T-cell (primary cell): ENCODE data around the gene CHGA. TPM values are rescaled to one million over a fixed set of nuclear protein-coding genes. Genes with fewer than 3 reads are reported as not detected.

Source experiments
- ATAC-seq, 4 experiments: fragments of 200-7000 bp in 3 of 4; fragments of 150-1000 bp in 1 of 4; cut with Tn5 transposase; replicated peaks in 1 of 4; 1 replicate in 3 of 4; 2 replicates in 1 of 4; pipeline ENCODE4 v1.10.0; 2021; ENCODE audit warnings: moderate library complexity in 3 of 4, mild to moderate bottlenecking in 2 of 4, moderate number of reproducible peaks in 1 of 4
- CTCF ChIA-PET, 2 donors: fragments of 300-600 bp; sonication (Branson Sonifier 250); formaldehyde crosslinking; loops; one replicate each; lab custom pipeline; 2022; ENCODE audit warnings: antibody characterized with exemption in 2 of 2; lab: Charles Lee
- POLR2A ChIA-PET, 2 donors: fragments of 300-600 bp; sonication (Branson Sonifier 250); formaldehyde crosslinking; loops; one replicate each; lab custom pipeline; 2022; ENCODE audit warnings: antibody characterized with exemption in 2 of 2; lab: Charles Lee
- DNase-seq, 35 experiments: peaks; one replicate each; pipeline versions ENCODE4 v3.0.0 to v3.0.0-alpha.2; 2013 to 2023
- H3K27ac ChIP-seq: one replicate; pipeline ENCODE4 v1.5.1; 2013; ENCODE audit warnings: low read length
- H3K27me3 ChIP-seq, 2 experiments: replicated peaks in 1 of 2; 1 replicate in 1 of 2; 2 replicates in 1 of 2; pipeline versions ENCODE4 v1.6.1 to v1.7.0; 2013; ENCODE audit warnings: low read length in 1 of 2, mixed read lengths in 1 of 2; ENCODE audit not compliant: control insufficient read depth in 2 of 2, insufficient read depth in 2 of 2; ENCODE audit errors: extremely low read depth in 1 of 2
- H3K36me3 ChIP-seq, 2 donors: 1 replicate in 1 of 2; 2 replicates in 1 of 2; pipeline versions ENCODE4 v1.6.1 to v1.7.0; 2013; ENCODE audit warnings: low read length in 1 of 2; ENCODE audit not compliant: control insufficient read depth in 2 of 2, insufficient read depth in 1 of 2; ENCODE audit errors: extremely low read depth in 1 of 2
- H3K4me1 ChIP-seq, 2 experiments: 1 replicate in 1 of 2; 2 replicates in 1 of 2; pipeline versions ENCODE4 v1.6.1 to v1.7.0; 2013; ENCODE audit warnings: low read length in 2 of 2, mixed read lengths in 1 of 2; ENCODE audit not compliant: insufficient read depth in 2 of 2, control insufficient read depth in 1 of 2; ENCODE audit errors: extremely low read depth in 1 of 2
- H3K4me3 ChIP-seq, 2 donors: 1 replicate in 1 of 2; 2 replicates in 1 of 2; pipeline versions ENCODE4 v1.5.1 to v1.7.0; 2013; ENCODE audit warnings: mild to moderate bottlenecking in 2 of 2, low read length in 1 of 2, moderate library complexity in 1 of 2; ENCODE audit not compliant: control insufficient read depth in 1 of 2; ENCODE audit errors: extremely low read depth in 1 of 2
- H3K9me3 ChIP-seq: 2 replicates; pipeline ENCODE4 v1.7.0; 2013
- H3K27ac Mint-ChIP-seq, 2 donors: one replicate each; pipeline ENCODE4 v1.8.0; 2020 to 2021; ENCODE audit warnings: mild to moderate bottlenecking in 2 of 2, mixed read lengths in 2 of 2
- H3K27me3 Mint-ChIP-seq, 2 donors: one replicate each; pipeline ENCODE4 v1.8.0; 2021 to 2022; ENCODE audit warnings: mixed read lengths in 2 of 2
- H3K36me3 Mint-ChIP-seq: one replicate; pipeline ENCODE4 v1.8.0; 2021; ENCODE audit warnings: mixed read lengths
- H3K4me1 Mint-ChIP-seq, 3 donors: one replicate each; pipeline ENCODE4 v1.8.0; 2020 to 2022; ENCODE audit warnings: mixed read lengths in 3 of 3, mild to moderate bottlenecking in 1 of 3
- H3K4me3 Mint-ChIP-seq, 3 donors: one replicate each; pipeline ENCODE4 v1.8.0; 2020 to 2022; ENCODE audit warnings: mild to moderate bottlenecking in 3 of 3, mixed read lengths in 3 of 3, moderate library complexity in 3 of 3
- H3K9me3 Mint-ChIP-seq, 3 donors: one replicate each; pipeline ENCODE4 v1.8.0; 2020 to 2022; ENCODE audit warnings: mixed read lengths in 3 of 3
- WGBS: methylation state at CpG from one replicate; pipeline ENCODE4 v1.1.5; 2013; ENCODE audit warnings: missing lambda C conversion rate; ENCODE audit not compliant: insufficient coverage; 5-methylcytosine and 5-hydroxymethylcytosine counted together
- total RNA-seq, 35 experiments: library from RNA in 6 of 35; stranded (reverse) in 6 of 35; fragments of 120-200 nt in 1 of 35; gene quantifications; one replicate each; pipeline versions ENCODE4 v1.2.1 to v1.2.4 and lab custom pipeline; 2013 to 2026

The CHGA gene
- total RNA-seq, 5 donors from 2014 or later (not counting 1 experiment from before 2014, with no cell fraction given), result 0.18 TPM; not detected in 4

DNA sequence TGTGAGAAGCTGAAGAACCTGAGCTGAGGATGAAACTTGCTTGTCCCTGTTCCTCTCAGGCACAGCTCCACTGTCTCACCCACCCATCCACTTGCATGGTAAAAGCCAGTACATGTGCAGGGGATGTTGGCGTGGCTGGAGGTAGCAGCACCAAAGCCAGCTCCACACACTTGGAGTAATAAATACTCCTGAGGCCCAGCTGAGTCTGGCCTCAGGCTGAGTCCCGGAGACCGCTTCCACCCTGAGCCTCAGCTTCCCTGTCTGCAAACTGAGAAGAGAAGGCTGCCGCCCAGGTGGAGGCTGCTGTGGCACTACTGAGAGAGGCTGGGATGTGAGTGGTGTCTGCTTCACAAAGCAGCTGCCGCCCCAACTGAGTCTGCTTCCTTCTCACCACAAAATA, 19.2 kb downstream of the CHGA start:
- no peaks in the 10 kb centered on the region for H3K27me3 Mint-ChIP-seq
- ChIA-PET CTCF (no interaction called here), POLR2A (no interaction called here)
- peaks cover 19 to 30% of the 10 kb centered on the region in 2 donors for H3K36me3 ChIP-seq
- H3K9me3 ChIP-seq, result no peaks in the 10 kb centered on the region
- no peak overlapping the region for H3K27ac ChIP-seq
- no peaks in the 10 kb centered on the region for H3K9me3 Mint-ChIP-seq
- H3K4me3 ChIP-seq, result no peak overlapping the region
- H3K4me3 Mint-ChIP-seq, result no peak overlapping the region
- no peak for ATAC-seq
- H3K4me1 ChIP-seq, result no peaks in the 10 kb centered on the region
- 96% methylated on average over 3 of the region's 5 CpGs for WGBS
- H3K4me1 Mint-ChIP-seq, result no peaks in the 10 kb centered on the region
- no peaks in the 10 kb centered on the region for H3K27me3 ChIP-seq
- no peak overlapping the region for H3K27ac Mint-ChIP-seq
- no peak for DNase-seq
- H3K36me3 Mint-ChIP-seq, result peaks cover 26% of the 10 kb centered on the region

DNA sequence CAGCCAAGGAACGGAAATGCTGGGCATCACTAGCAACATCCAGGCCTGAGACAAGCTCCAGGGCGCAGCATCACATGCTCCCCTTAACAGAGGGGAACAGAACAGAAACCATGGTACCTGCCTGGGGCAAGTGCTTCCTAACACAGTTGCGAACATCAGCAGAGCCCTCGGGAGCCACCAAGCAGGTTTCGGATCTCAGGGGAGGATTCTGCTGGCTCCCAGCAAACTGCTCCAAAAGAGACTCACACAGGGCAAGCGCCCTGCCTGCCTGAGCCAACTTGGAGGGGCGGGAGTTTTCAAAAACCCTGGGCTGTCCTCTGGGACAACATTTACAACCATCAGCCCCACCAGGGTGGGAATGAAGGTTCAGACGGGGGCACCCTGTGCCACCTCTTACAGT, 19.6 kb downstream of the CHGA start:
- Mint-ChIP-seq H3K27me3 (no peaks in the 10 kb centered on the region), H3K36me3 (peaks cover 29% of the 10 kb centered on the region), H3K27ac (no peak overlapping the region), H3K4me1 (no peaks in the 10 kb centered on the region), H3K9me3 (no peaks in the 10 kb centered on the region), H3K4me3 (no peak overlapping the region)
- ATAC-seq (no peak), DNase-seq (no peak)
- H3K27ac ChIP-seq, result no peak overlapping the region
- 92% methylated on average over 6 of the region's 8 CpGs for WGBS
- H3K4me3 ChIP-seq, result no peak overlapping the region
- peaks cover 19 to 30% of the 10 kb centered on the region in 2 donors for H3K36me3 ChIP-seq
- ChIA-PET CTCF (no interaction called here), POLR2A (no interaction called here)
- no peaks in the 10 kb centered on the region for H3K4me1 ChIP-seq
- H3K9me3 ChIP-seq, result no peaks in the 10 kb centered on the region
- H3K27me3 ChIP-seq, result no peaks in the 10 kb centered on the region

DNA sequence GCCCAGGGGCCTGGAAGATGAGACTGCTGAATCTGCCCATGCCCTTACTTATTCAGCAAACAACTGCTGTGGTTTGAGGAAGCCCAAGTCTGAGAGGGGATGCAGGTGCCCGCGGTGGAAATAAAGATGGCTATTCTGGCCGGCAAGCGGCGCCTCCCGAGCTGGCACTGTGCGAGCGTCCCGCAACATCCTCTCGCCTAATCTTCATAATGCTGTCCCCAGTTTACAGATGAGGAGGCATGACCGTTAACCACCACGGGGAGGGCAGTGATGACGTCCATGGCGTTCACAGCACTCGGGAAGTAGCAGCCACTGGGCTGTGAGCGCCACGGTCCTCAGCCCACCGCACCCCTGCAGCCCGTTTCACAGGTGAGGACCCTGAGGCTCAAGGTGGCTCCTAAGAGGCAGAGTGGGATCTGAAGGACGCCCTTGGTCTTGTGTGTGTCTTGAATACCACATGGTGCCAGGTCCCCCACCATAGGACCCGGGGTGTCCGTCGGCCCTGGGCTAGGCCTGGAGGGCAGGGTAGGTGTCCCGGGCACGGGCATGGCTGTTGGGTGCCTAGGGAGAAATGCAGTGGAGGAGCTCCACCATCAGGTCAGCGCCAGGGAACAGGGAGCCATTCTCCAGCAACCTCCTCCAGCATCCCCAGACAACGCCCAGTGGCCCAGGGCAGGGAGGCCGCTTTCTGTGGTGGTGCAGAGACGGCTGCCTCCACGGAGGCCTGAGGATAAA, 20.2 kb downstream of the CHGA start:
- no peaks in the 10 kb centered on the region for H3K4me1 ChIP-seq
- no peaks in the 10 kb centered on the region for H3K27me3 ChIP-seq
- DNase-seq (no peak), ATAC-seq (no peak)
- no peak overlapping the region for H3K4me3 ChIP-seq
- peaks cover 34% of the 10 kb centered on the region for H3K36me3 Mint-ChIP-seq
- H3K9me3 Mint-ChIP-seq, result no peaks in the 10 kb centered on the region
- H3K27ac ChIP-seq, result no peak overlapping the region
- POLR2A ChIA-PET, result no interaction called here
- CTCF ChIA-PET, result interaction anchor here in 1 of 2 donors (0.6 kb wide), 1 partner anchor 1305 kb away, joined by 3 read pairs; no protein-coding TSS in a partner anchor
- no peaks in the 10 kb centered on the region for H3K4me1 Mint-ChIP-seq
- H3K27me3 Mint-ChIP-seq, result no peaks in the 10 kb centered on the region
- 98% methylated on average over 24 of the region's 30 CpGs for WGBS
- H3K9me3 ChIP-seq, result no peaks in the 10 kb centered on the region
- H3K4me3 Mint-ChIP-seq, result no peak overlapping the region
- H3K27ac Mint-ChIP-seq, result no peak overlapping the region
- H3K36me3 ChIP-seq, result peaks cover 19 to 34% of the 10 kb centered on the region in 2 donors

DNA sequence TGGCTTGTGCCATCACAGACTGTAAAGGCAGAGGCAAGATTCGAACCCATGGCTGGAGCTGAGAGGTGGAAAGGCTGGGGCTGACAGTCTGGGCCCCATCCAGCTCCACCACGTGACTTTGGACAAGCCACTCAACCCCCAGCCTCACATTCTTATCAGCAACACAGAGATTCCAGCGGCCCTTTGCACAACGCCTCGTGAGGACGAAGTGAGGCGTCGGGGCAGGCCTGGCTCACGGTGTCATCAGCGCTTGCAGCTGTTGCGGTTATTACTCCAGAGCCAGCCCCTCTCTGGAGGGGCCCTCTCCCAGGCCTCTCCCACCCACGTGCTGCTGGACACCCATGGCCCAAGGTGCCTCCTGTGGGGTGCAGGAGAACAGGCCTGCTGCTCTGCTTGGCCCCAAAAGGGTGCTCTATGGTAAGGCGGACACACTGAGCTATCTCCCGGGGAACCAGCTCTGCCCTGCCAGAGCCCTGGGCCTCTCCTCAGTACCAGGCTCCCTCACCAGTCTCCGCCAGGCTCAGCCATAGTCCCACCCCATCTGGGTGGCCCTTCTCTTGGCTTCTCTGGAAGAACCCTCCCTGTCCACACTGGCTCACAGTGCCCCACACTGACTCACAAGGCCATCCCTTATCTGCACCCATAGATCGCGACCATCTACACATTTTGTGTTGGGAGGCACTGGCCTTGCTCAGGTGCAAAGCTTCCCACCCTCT, 21.1 kb downstream of the CHGA start:
- 98% methylated on average over 15 of the region's 17 CpGs for WGBS
- no peaks in the 10 kb centered on the region for H3K27me3 ChIP-seq
- POLR2A ChIA-PET, result no interaction called here

DNA sequence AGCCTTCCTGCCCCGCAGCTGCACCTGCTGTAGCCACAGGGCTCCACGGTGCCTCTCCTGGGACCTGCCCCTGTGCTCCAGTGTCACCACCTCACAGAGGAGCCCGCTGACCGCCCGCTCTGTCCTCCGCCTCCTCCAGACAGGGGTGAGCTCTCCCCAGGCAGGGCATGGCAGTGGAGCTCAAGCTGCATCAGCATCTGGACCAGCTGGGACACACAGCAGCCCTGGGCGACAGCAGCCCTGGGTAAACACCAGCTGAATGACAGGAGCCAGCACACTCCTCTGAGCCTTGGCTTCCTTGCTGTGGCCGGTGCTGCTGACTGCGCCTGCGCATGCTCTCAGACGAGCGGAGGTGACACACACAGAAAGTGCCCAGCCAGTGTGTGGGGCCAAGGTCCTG, 22.0 kb downstream of the CHGA start:
- Mint-ChIP-seq H3K27ac (no peak overlapping the region), H3K4me3 (no peak overlapping the region), H3K9me3 (no peaks in the 10 kb centered on the region), H3K27me3 (no peaks in the 10 kb centered on the region), H3K4me1 (no peaks in the 10 kb centered on the region), H3K36me3 (peaks cover 38% of the 10 kb centered on the region)
- Histone ChIP-seq H3K36me3 (peaks cover 21 to 41% of the 10 kb centered on the region in 2 donors), H3K4me1 (no peaks in the 10 kb centered on the region), H3K9me3 (no peaks in the 10 kb centered on the region), H3K27me3 (no peaks in the 10 kb centered on the region), H3K27ac (no peak overlapping the region), H3K4me3 (no peak overlapping the region)
- over 99% methylated on average over 12 of the region's 12 CpGs for WGBS
- CTCF ChIA-PET, result no interaction called here
- POLR2A ChIA-PET, result no interaction called here
- ATAC-seq (no peak), DNase-seq (no peak)

More for the DNA sequence above, 21.1 kb downstream of the CHGA start:
- ATAC-seq, result no peak
- Histone ChIP-seq H3K36me3 (peaks cover 19 to 35% of the 10 kb centered on the region in 2 donors), H3K4me1 (no peaks in the 10 kb centered on the region), H3K27ac (no peak overlapping the region), H3K4me3 (no peak overlapping the region), H3K9me3 (no peaks in the 10 kb centered on the region)
- H3K27me3 Mint-ChIP-seq, result no peaks in the 10 kb centered on the region
- no peak overlapping the region for H3K4me3 Mint-ChIP-seq
- H3K27ac Mint-ChIP-seq, result no peak overlapping the region
- CTCF ChIA-PET, result interaction anchor here in 1 of 2 donors (0.6 kb wide), 2 partner anchors 285 to 1304 kb away, joined by 3 to 4 read pairs; no protein-coding TSS in a partner anchor
- no peaks in the 10 kb centered on the region for H3K9me3 Mint-ChIP-seq
- no peak for DNase-seq
- no peaks in the 10 kb centered on the region for H3K4me1 Mint-ChIP-seq
- H3K36me3 Mint-ChIP-seq, result peaks cover 34% of the 10 kb centered on the region

DNA sequence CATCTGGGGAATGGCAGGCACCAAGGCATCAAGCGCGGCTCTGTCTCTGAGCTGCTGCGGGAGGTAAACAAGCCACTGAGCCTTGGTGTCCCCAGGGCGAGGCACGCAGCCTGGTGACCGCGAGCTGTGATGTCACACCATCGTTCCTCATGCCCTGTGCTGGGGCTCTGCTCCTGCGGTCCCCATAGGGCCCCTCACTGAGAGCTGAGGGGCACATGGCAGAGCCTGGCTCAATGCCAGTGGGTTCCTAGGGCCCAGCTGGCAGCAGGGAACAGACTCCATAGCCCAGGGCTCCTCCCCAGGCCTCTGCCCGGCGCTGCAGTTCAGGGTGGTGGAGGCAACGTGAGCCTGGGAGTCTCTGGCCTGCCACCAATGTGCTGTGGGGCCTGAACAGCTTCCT, 22.6 kb downstream of the CHGA start:
- peaks cover 20 to 45% of the 10 kb centered on the region in 2 donors for H3K36me3 ChIP-seq
- H3K27ac ChIP-seq, result no peak overlapping the region
- no peaks in the 10 kb centered on the region for H3K27me3 Mint-ChIP-seq
- H3K27me3 ChIP-seq, result no peaks in the 10 kb centered on the region
- H3K9me3 ChIP-seq, result no peaks in the 10 kb centered on the region
- no peaks in the 10 kb centered on the region for H3K4me1 Mint-ChIP-seq
- CTCF ChIA-PET, result no interaction called here
- H3K4me3 Mint-ChIP-seq, result no peak overlapping the region
- ATAC-seq (no peak), DNase-seq (no peak)
- H3K27ac Mint-ChIP-seq, result no peak overlapping the region
- H3K9me3 Mint-ChIP-seq, result no peaks in the 10 kb centered on the region
- H3K4me3 ChIP-seq, result no peak overlapping the region
- H3K4me1 ChIP-seq, result no peaks in the 10 kb centered on the region
- H3K36me3 Mint-ChIP-seq, result peaks cover 40% of the 10 kb centered on the region
- 99% methylated on average over 8 of the region's 12 CpGs for WGBS
- POLR2A ChIA-PET, result no interaction called here
